Immature natural killer cell (primary cell): ENCODE results near the gene RPS2. TPM values are rescaled to one million over a fixed set of nuclear protein-coding genes. Genes with fewer than 3 reads are reported as not detected.

Experiments
- DNase-seq, 3 donors: peaks; one replicate each; pipeline ENCODE4 v3.0.0; 2022; ENCODE audit warnings: mixed read lengths in 1 of 3
- H3K27ac Mint-ChIP-seq, 6 donors: one replicate each; pipeline ENCODE4 v1.8.0; 2020; ENCODE audit warnings: mixed read lengths in 6 of 6, mild to moderate bottlenecking in 5 of 6, inconsistent platforms in 4 of 6, moderate library complexity in 3 of 6
- H3K27me3 Mint-ChIP-seq, 3 donors: one replicate each; pipeline ENCODE4 v1.8.0; 2020 to 2021; ENCODE audit warnings: low read depth in 3 of 3, mild to moderate bottlenecking in 3 of 3, mixed read lengths in 3 of 3, moderate library complexity in 3 of 3, inconsistent platforms in 1 of 3
- H3K36me3 Mint-ChIP-seq, 3 donors: one replicate each; pipeline ENCODE4 v1.8.0; 2020; ENCODE audit warnings: mixed read lengths in 3 of 3, inconsistent platforms in 2 of 3, mild to moderate bottlenecking in 2 of 3
- H3K4me1 Mint-ChIP-seq, 2 donors: one replicate each; pipeline ENCODE4 v1.8.0; 2020; ENCODE audit warnings: inconsistent platforms in 2 of 2, mild to moderate bottlenecking in 2 of 2, mixed read lengths in 2 of 2, moderate library complexity in 1 of 2
- H3K4me3 Mint-ChIP-seq, 5 donors: one replicate each; pipeline ENCODE4 v1.8.0; 2020; ENCODE audit warnings: mild to moderate bottlenecking in 5 of 5, mixed read lengths in 5 of 5, inconsistent platforms in 3 of 5, moderate library complexity in 3 of 5
- H3K9me3 Mint-ChIP-seq, 6 donors: one replicate each; pipeline ENCODE4 v1.8.0; 2020; ENCODE audit warnings: mild to moderate bottlenecking in 6 of 6, mixed read lengths in 6 of 6, inconsistent platforms in 4 of 6, moderate library complexity in 3 of 6
- polyA plus RNA-seq, 3 donors: library from polyadenylated mRNA; unstranded; fragments of 300-500 nt; fragmentation: Illumina TruSeq; gene quantifications; one replicate each; pipeline ENCODE4 v1.2.3, GENCODE V29; 2021

Gene RPS2
- polyA plus RNA-seq, 3 donors from 2014 or later: 2,221 to 2,989 (median 2,668) TPM

DNA sequence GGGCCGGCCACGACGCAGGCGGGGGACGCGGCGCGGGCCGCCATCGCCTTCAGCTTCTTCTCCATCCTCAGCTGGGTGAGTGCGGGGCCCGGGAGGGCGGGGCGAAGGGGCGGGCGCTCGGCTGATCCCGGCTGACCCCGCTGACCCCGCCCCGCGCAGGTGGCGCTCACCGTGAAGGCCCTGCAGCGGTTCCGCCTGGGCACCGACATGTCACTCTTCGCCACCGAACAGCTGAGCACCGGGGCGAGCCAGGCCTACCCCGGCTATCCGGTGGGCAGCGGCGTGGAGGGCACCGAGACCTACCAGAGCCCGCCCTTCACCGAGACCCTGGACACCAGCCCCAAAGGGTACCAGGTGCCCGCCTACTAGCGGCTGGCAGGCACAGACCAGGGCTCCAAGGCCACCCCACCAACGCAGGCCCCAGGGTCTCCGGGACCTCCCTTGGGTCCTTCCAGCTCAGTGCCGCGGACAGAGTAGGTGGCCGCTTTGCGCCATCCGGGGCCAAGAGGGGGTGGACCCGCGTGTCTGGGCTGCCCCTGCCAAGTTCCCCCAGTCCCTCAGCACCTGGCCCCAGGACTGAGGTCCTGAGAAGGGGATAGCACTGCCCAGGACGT is 28.2 kb upstream of the RPS2 start:
- H3K4me1 Mint-ChIP-seq: peaks cover 28 to 29% of the 10 kb centered on the region in 2 donors
- peaks cover 12 to 19% (median 18%) of the 10 kb centered on the region in 3 donors for H3K27me3 Mint-ChIP-seq
- no peak overlapping the region for H3K4me3 Mint-ChIP-seq
- no peak overlapping the region for H3K27ac Mint-ChIP-seq
- H3K9me3 Mint-ChIP-seq: no peaks in the 10 kb centered on the region
- peaks cover 0 to 4% (median 4%) of the 10 kb centered on the region in 3 donors for H3K36me3 Mint-ChIP-seq
- no peak for DNase-seq

DNA sequence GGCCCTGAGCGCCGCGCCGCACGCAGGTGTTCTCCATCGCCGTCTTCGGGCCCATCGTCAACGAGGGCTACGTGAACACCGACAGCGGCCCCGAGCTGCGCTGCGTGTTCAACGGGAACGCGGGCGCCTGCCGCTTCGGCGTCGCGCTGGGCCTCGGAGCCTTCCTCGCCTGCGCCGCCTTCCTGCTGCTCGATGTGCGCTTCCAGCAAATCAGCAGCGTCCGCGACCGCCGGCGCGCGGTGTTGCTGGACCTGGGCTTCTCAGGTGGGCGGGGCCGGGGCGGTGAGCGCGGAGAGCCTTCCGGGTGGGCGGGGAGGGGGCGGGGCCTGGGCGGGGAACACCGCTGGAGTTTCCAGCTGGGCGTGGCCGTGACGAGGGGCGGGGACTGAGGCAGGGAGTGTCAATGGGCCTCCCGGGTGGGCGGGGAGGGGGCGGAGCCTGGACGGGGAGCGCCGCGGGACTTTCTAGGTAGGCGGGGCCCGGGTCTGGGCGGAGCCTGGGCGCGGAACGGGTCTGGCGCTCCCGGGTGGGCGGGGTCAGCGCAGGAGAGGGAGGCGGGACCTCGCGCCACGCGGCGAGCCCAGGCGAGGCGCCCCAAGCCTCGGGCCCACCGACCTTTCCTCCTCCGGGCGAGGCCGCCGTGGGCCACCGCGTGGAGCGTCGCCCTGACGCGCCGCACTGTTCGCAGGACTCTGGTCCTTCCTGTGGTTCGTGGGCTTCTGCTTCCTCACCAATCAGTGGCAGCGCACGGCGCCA is 27.5 kb upstream of the RPS2 start:
- H3K27me3 Mint-ChIP-seq: peaks cover 12 to 19% (median 18%) of the 10 kb centered on the region in 3 donors
- H3K9me3 Mint-ChIP-seq: no peaks in the 10 kb centered on the region
- H3K36me3 Mint-ChIP-seq: peaks cover 0 to under 1% (median 0%) of the 10 kb centered on the region in 3 donors
- peaks cover 28 to 29% of the 10 kb centered on the region in 2 donors for H3K4me1 Mint-ChIP-seq
- H3K27ac Mint-ChIP-seq: peak overlapping the region in 5 of 6 donors; percentile 34 to 93 (median 83)
- DNase-seq: peak; percentile 92 to 94 (median 93)
- peak overlapping the region; percentile 73 to 82 (median 80) for H3K4me3 Mint-ChIP-seq

DNA sequence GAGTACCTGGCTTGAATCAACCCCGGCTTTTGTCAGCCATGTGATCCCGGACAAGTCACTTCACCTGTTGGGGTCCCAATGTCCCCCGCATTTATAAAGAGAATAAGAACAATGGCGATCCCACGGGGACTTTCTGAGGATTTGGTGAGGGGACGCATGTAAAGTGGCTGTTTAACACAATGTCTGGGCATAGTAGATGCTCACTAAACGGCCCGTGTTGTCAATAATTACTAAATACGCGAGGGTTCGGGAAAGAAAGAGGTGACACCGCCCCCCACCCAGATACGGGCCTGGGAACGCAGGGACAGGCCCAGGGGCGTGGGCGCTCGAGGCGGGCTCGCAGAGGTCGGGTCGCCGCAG is 26.9 kb upstream of the RPS2 start:
- no peak for DNase-seq
- H3K27me3 Mint-ChIP-seq: peaks cover 12 to 19% (median 18%) of the 10 kb centered on the region in 3 donors

DNA sequence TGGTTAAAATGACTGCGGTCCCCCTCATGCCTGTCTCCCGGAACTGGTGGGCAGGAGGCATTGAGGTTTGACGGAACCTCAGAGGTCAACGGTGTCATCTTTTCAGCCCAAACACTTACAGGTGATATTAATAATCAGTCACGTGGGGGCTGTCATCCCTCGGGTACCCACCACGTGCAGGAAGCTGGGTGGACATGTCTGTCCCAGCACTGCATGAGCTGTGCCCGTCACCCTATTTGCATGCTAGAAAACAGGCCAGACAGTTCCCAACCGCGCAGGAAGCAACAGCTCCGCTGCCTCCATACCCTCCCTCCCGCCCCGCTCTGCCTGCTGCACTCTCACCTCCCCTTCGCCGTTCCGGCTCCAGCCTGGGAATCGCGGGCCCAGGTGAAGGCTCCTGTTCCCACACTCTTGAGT is 26.5 kb upstream of the RPS2 start:
- peak; percentile 73 to 77 (median 76) for DNase-seq
- peaks cover 24 to 25% of the 10 kb centered on the region in 2 donors for H3K4me1 Mint-ChIP-seq
- peak overlapping the region; percentile 79 to 85 (median 80) for H3K4me3 Mint-ChIP-seq
- H3K9me3 Mint-ChIP-seq: no peaks in the 10 kb centered on the region
- no peaks in the 10 kb centered on the region for H3K36me3 Mint-ChIP-seq
- peaks cover 12 to 19% (median 18%) of the 10 kb centered on the region in 3 donors for H3K27me3 Mint-ChIP-seq
- H3K27ac Mint-ChIP-seq: peak overlapping the region; percentile 73 to 93 (median 90)

More for the DNA sequence above, 26.9 kb upstream of the RPS2 start:
- H3K4me1 Mint-ChIP-seq: peaks cover 27 to 28% of the 10 kb centered on the region in 2 donors
- H3K36me3 Mint-ChIP-seq: no peaks in the 10 kb centered on the region
- peak overlapping the region; percentile 79 to 85 (median 80) for H3K4me3 Mint-ChIP-seq
- no peaks in the 10 kb centered on the region for H3K9me3 Mint-ChIP-seq
- peak overlapping the region; percentile 73 to 93 (median 90) for H3K27ac Mint-ChIP-seq

DNA sequence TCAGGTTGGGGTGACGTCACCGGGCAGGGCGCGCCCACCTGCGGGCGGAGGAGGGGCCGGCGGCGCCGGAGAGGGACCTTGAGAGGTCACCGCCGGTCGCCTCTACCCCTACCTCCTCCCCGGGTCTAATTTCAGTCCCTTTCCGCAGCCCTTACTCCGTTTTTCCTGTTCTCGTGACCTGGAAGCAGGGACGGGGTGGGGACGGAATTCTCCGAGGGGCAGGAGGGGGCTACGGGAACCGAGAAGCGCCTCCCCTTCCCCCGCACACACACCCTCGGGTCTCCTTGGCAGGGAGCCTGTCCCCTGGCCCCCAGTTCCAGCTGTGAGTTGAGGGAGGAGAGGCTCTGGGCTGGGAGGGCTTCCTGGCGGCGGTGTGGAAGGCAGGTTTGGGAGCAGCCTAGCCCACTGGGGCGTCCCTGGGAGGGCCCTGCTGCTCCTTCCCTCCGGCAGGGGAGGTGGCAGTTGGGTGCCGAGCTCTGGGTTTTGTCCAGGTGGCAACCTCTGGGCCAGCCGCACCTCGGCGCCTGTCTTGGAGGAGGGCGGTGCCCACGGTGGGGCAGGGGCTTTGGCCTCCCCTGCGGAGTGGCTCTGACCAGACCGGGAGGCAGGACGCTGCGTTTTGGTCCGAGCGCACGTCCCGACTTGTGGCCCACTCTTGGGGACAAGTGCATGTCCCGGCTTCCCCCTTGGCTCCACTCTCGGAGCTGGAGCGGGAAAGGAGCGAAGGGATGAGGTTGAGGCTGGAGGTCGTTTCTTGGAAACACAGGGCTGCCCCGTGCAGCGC is 25.9 kb upstream of the RPS2 start:
- H3K27ac Mint-ChIP-seq: peak overlapping the region; percentile 73 to 93 (median 90)
- H3K4me1 Mint-ChIP-seq: peaks cover 23 to 24% of the 10 kb centered on the region in 2 donors
- H3K4me3 Mint-ChIP-seq: peak overlapping the region; percentile 79 to 85 (median 80)
- H3K36me3 Mint-ChIP-seq: no peaks in the 10 kb centered on the region
- peaks cover 12 to 19% (median 18%) of the 10 kb centered on the region in 3 donors for H3K27me3 Mint-ChIP-seq
- DNase-seq: peak; percentile 44 to 53 (median 51)
- no peaks in the 10 kb centered on the region for H3K9me3 Mint-ChIP-seq

DNA sequence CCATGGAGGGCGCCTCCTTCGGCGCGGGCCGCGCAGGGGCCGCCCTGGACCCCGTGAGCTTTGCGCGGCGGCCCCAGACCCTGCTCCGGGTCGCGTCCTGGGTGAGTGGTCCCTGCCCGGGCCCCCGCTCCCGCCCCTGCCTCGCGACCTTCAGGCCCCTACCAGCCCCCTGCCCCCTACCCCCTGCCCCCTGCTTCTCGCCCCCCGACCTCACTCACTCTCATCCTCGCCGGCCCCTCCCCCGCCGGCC is 25.4 kb upstream of the RPS2 start:
- no peaks in the 10 kb centered on the region for H3K9me3 Mint-ChIP-seq
- H3K27ac Mint-ChIP-seq: no peak overlapping the region
- H3K4me1 Mint-ChIP-seq: peaks cover 26% of the 10 kb centered on the region in 2 donors
- no peak for DNase-seq
- H3K4me3 Mint-ChIP-seq: no peak overlapping the region
- peaks cover 12 to 21% (median 18%) of the 10 kb centered on the region in 3 donors for H3K27me3 Mint-ChIP-seq
- no peaks in the 10 kb centered on the region for H3K36me3 Mint-ChIP-seq

DNA sequence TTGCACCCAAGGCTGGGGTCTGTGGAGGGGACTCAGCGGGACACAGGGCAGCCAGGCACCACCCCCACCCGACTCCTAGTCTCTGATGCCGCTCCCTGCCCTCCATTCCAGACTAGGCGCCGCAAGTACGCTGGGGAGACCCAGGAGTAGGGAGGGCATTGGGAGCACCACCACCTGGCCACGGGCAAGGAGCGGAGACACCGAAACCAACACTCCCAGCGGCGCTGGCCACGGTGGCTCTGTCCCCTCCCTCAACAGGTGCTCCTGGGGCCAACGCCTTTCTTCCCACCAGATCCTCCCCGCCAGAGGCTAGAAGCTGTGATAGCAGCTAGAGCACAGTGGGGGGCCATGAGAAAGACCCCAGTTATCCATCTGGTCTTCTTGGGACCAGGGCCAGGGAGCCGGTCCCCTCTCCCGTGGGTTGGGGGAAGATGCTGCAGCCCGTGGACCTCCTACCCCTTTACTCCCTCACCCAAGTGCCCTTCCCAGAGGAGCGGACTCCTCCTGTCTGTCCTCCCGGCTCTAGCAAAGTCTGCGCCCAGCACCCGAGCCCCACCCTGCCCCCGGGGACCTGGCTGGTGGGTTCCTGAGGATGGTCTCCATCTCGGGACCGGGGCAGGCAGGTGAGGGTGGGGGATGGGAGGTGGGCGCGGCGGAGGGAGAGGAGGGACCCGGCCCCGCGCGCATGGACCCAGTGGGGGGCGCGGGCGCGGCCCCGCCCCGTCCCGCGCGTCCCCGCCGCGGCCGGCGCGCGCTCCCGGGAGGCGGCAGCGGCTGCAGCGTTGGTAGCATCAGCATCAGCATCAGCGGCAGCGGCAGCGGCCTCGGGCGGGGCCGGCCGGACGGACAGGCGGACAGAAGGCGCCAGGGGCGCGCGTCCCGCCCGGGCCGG is 24.8 kb upstream of the RPS2 start, which contains the start of gene SYNGR3:
Gene SYNGR3, plus strand, starts transcription at position 762 of the 892 bp plus-strand sequence. CDS start 133 bp downstream, outside the sequence.
- peak in 1 of 3 donors; percentile 35 for DNase-seq
- Mint-ChIP-seq H3K4me1 (peaks cover 31 to 32% of the 10 kb centered on the region in 2 donors), H3K4me3 (peak within 1 kb of the TSS; percentile 79 to 85 (median 80)), H3K36me3 (no peaks in the 10 kb centered on the region), H3K9me3 (no peaks in the 10 kb centered on the region), H3K27ac (peak within 1 kb of the TSS; percentile 17 to 93 (median 88)), H3K27me3 (peaks cover 12 to 22% (median 18%) of the 10 kb centered on the region in 3 donors)

DNA sequence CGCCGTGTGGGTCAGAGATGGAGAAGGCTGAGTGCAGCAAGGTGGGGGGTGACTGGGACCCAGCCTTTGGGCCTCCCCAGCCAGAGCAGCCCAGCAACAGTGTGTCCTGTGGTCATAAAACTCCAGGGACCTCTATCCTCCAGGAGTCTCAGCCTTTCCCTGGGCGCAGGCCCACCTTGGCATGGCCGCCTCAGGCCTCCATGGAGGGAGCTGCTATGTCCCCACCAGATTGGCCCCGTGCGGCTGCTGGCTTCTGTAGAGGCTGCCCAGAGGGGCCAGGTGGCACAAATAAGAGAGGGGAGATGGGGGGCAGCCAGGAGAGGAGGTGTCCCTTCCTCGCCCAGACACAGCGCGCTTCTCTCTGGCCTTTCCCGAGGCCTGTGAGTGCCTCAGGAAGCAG is 22.6 kb upstream of the RPS2 start:
- Mint-ChIP-seq H3K27ac (no peak overlapping the region), H3K9me3 (no peaks in the 10 kb centered on the region), H3K36me3 (no peaks in the 10 kb centered on the region), H3K4me1 (peaks cover 27 to 31% of the 10 kb centered on the region in 2 donors), H3K4me3 (peak overlapping the region in 1 of 5 donors; percentile 30), H3K27me3 (peaks cover 17 to 29% (median 21%) of the 10 kb centered on the region in 3 donors)
- no peak for DNase-seq

DNA sequence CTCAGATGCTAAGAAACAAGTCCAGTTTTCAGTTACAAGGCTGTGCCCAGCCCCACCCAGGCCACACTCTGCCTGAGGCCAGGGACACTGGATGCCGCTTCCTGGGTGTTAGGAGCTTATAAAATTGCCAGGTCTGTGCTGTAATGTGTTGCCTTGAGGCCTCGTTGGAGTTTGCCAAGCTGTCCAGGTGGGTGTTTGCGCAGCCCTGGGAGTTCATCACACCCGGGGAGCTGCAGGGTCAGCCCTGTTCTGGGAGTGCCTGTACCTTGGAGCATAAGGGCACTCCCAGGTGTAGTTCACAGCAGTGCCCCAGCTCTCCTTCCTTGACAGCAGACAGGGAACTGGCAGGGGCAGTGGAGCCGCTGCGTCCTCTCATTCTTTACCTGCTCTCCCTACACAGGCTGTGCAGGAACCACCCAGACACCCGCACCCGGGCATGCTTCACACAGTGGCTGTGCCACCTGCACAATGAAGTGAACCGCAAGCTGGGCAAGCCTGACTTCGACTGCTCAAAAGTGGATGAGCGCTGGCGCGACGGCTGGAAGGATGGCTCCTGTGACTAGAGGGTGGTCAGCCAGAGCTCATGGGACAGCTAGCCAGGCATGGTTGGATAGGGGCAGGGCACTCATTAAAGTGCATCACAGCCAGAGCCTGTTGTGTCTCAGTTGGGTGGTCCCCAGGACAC is 21.0 kb upstream of the RPS2 start:
- Mint-ChIP-seq H3K4me3 (peak overlapping the region; percentile 66 to 78 (median 73)), H3K36me3 (no peaks in the 10 kb centered on the region), H3K4me1 (peaks cover 17 to 21% of the 10 kb centered on the region in 2 donors), H3K27ac (no peak overlapping the region), H3K9me3 (no peaks in the 10 kb centered on the region), H3K27me3 (peaks cover 13 to 21% (median 13%) of the 10 kb centered on the region in 3 donors)
- no peak for DNase-seq

DNA sequence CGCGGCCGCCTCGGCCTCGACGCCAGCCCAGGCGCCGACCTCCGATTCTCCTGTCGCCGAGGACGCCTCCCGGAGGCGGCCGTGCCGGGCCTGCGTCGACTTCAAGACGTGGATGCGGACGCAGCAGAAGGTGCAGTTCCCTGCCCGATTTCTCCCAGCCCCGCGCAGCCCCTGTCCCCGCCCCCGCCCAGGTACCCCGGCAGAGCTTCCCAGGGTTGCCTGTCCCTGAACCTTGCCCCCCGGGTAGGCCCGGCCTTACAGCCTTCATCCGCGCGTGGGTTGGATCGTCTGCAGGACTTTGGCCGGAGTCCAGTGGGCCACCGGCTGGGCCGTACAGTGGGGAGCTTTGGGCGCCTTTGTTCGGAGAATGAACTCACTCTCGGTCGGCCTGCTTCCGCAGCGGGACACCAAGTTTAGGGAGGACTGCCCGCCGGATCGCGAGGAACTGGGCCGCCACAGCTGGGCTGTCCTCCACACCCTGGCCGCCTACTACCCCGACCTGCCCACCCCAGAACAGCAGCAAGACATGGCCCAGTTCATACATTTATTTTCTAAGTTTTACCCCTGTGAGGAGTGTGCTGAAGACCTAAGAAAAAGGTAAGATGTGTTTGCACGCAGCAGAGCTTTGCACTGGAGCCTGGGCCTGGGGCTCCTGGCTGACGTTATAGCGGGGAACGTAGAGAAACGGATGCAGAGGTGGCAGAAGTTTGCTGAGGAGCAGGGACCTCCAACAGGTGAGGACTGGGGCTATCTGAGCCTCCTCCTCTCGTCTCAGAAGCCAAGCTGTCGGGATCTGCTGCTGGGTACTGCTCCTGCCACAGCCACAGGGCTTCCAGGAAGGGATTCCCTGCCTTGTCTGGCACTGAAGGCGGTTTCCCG is 20.0 kb upstream of the RPS2 start:
- Mint-ChIP-seq H3K9me3 (no peaks in the 10 kb centered on the region), H3K4me1 (peaks cover 17% of the 10 kb centered on the region in 2 donors), H3K4me3 (peak overlapping the region; percentile 66 to 78 (median 73)), H3K27ac (peak overlapping the region in 4 of 6 donors; percentile 28 to 66 (median 55)), H3K36me3 (no peaks in the 10 kb centered on the region), H3K27me3 (peaks cover 13 to 23% (median 14%) of the 10 kb centered on the region in 3 donors)
- DNase-seq: no peak

DNA sequence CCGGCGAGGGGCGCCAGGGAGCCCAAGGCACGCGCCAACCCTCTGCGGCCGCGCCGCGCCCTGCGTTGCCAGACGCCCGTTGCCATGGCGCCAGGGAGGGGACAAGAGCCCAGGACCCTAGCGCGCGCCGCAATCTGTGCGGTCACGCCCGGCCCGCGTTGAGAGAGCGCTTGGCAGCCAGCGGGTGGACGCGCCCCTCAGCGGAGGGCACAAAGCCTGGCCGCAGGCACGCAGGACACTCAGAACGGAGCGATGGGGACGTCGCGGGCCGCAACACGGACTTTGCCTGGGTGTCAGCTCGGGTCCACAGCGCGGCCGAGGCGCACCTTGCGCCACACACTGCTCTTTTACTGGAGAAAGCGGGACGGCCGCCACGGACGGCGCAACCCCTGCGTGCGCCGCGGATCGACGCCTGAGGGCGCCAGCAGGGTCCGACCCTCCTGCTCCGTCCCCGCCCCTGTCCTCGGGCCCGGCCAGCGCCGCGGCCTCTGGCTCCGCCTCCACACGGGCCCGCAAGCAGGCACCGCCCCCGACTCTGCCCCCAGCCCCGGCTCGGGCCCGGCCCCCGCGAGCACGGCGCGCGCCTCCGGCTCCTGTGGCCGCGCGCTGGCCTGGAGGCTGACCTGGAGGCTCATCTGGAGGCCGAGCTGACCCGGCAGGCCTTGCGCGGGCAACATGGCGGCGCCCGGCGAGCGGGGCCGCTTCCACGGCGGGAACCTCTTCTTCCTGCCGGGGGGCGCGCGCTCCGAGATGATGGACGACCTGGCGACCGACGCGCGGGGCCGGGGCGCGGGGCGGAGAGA is 19.1 kb upstream of the RPS2 start, which contains the start of gene GFER:
Gene GFER, plus strand, starts transcription at position 650 of the 803 bp plus-strand sequence. Its CDS starts 26 bp downstream, at position 676.
- H3K9me3 Mint-ChIP-seq: no peaks in the 10 kb centered on the region
- DNase-seq: peak; percentile 83 to 84 (median 84)
- peak within 1 kb of the TSS in 5 of 6 donors; percentile 45 to 82 (median 64) for H3K27ac Mint-ChIP-seq
- peak within 1 kb of the TSS; percentile 71 to 86 (median 77) for H3K4me3 Mint-ChIP-seq
- H3K4me1 Mint-ChIP-seq: peaks cover 14% of the 10 kb centered on the region in 2 donors
- no peaks in the 10 kb centered on the region for H3K36me3 Mint-ChIP-seq
- peaks cover 10 to 22% (median 12%) of the 10 kb centered on the region in 3 donors for H3K27me3 Mint-ChIP-seq
